B cell (primary cell): ENCODE results near the gene DENND1A. TPM values are rescaled to one million over a fixed set of nuclear protein-coding genes. Genes with fewer than 3 reads are reported as not detected.

Experiments
- ATAC-seq: fragments of 200-7000 bp; cut with Tn5 transposase; one replicate; pipeline ENCODE4 v1.10.0; 2021; ENCODE audit warnings: low read depth, mild to moderate bottlenecking, moderate number of reproducible peaks, moderate library complexity
- CTCF ChIA-PET: fragments of 350-600 bp; sonication (Branson Sonifier 250); formaldehyde crosslinking; loops from one replicate; lab custom pipeline; 2021; ENCODE audit warnings: antibody characterized with exemption, inconsistent platforms; lab: Charles Lee
- POLR2A ChIA-PET: fragments of 350-600 bp; sonication (Branson Sonifier 250); formaldehyde crosslinking; loops from one replicate; lab custom pipeline; 2021; ENCODE audit warnings: antibody characterized with exemption; lab: Charles Lee
- DNase-seq: peaks from one replicate; pipeline ENCODE4 v3.0.0; 2013
- H2AFZ ChIP-seq: 2 replicates; pipeline ENCODE4 v1.6.1; 2012; ENCODE audit warnings: mild to moderate bottlenecking, low read depth, low read length; ENCODE audit not compliant: insufficient read depth, poor library complexity, severe bottlenecking
- H3K27ac ChIP-seq, 2 donors: 1 replicate in 1 of 2; 2 replicates in 1 of 2; pipeline ENCODE4 v1.5.1; 2012 to 2013; ENCODE audit warnings: low read length in 2 of 2, mild to moderate bottlenecking in 2 of 2, moderate library complexity in 1 of 2
- H3K27me3 ChIP-seq, 4 experiments: fragments of 200-600 bp in 1 of 4; sonication (generic) in 1 of 4; replicated peaks in 1 of 4; 1 replicate in 2 of 4; 2 replicates in 2 of 4; pipeline versions ENCODE4 v1.6.1 to v1.7.0; 2013 to 2016; ENCODE audit warnings: low read length in 3 of 4, mild to moderate bottlenecking in 2 of 4, mixed read lengths in 1 of 4, moderate library complexity in 1 of 4; ENCODE audit not compliant: insufficient read depth in 4 of 4, control insufficient read depth in 3 of 4; ENCODE audit errors: control extremely low read depth in 1 of 4
- H3K36me3 ChIP-seq, 2 experiments: replicated peaks in 1 of 2; 1 replicate in 1 of 2; 2 replicates in 1 of 2; pipeline versions ENCODE4 v1.6.1 to v1.7.1; 2013; ENCODE audit warnings: low read length in 1 of 2; ENCODE audit not compliant: insufficient read depth in 2 of 2, control insufficient read depth in 1 of 2; ENCODE audit errors: control extremely low read depth in 1 of 2, extremely low read depth in 1 of 2
- H3K4me1 ChIP-seq, 2 donors: fragments of 200-600 bp in 1 of 2; sonication (generic) in 1 of 2; 1 replicate in 1 of 2; 2 replicates in 1 of 2; pipeline versions ENCODE4 v1.5.1 to v1.6.1; 2013 to 2017; ENCODE audit warnings: low read length in 2 of 2; ENCODE audit not compliant: control insufficient read depth in 2 of 2, insufficient read depth in 2 of 2
- H3K4me2 ChIP-seq: replicated peaks from 2 replicates; pipeline ENCODE3; 2012; ENCODE audit warnings: mild to moderate bottlenecking, low read depth, low read length; ENCODE audit not compliant: poor library complexity, severe bottlenecking
- H3K4me3 ChIP-seq, 5 experiments: fragments of 200-600 bp in 1 of 5; sonication (generic) in 1 of 5; 1 replicate in 3 of 5; 2 replicates in 2 of 5; pipeline versions ENCODE4 v1.5.1 to v1.7.0; 2011 to 2016; ENCODE audit warnings: low read length in 4 of 5, mild to moderate bottlenecking in 4 of 5, low read depth in 2 of 5, control low read depth in 1 of 5, moderate library complexity in 1 of 5; ENCODE audit not compliant: insufficient read depth in 1 of 5; ENCODE audit errors: control extremely low read depth in 1 of 5, extremely low read depth in 1 of 5
- H3K79me2 ChIP-seq: fragments of 200-600 bp; sonication (generic); one replicate; pipeline ENCODE4 v1.6.0; 2016; ENCODE audit warnings: low read length; ENCODE audit not compliant: control insufficient read depth, insufficient read depth
- H3K9ac ChIP-seq: fragments of 200-600 bp; sonication (generic); 2 replicates; pipeline ENCODE4 v1.6.1; 2017; ENCODE audit warnings: mild to moderate bottlenecking, low read length, moderate library complexity
- H3K9me3 ChIP-seq, 3 donors: one replicate each; pipeline versions ENCODE4 v1.6.1 to v1.7.1; 2013; ENCODE audit warnings: low read length in 2 of 3; ENCODE audit not compliant: control insufficient read depth in 2 of 3, insufficient read depth in 1 of 3; ENCODE audit errors: control extremely low read depth in 1 of 3
- H4K20me1 ChIP-seq: 2 replicates; pipeline ENCODE4 v1.6.0; 2012; ENCODE audit warnings: mild to moderate bottlenecking, low read length; ENCODE audit not compliant: insufficient read depth, control insufficient read depth, poor library complexity, severe bottlenecking
- H3K27ac Mint-ChIP-seq: one replicate; pipeline ENCODE4 v1.8.0; 2021; ENCODE audit warnings: mixed read lengths
- H3K27me3 Mint-ChIP-seq: one replicate; pipeline ENCODE4 v1.8.0; 2021; ENCODE audit warnings: mixed read lengths
- H3K4me1 Mint-ChIP-seq: one replicate; pipeline ENCODE4 v1.8.0; 2021; ENCODE audit warnings: mixed read lengths
- H3K4me3 Mint-ChIP-seq: one replicate; pipeline ENCODE4 v1.8.0; 2021; ENCODE audit warnings: mixed read lengths
- H3K9me3 Mint-ChIP-seq: one replicate; pipeline ENCODE4 v1.8.0; 2022; ENCODE audit warnings: mixed read lengths; ENCODE audit not compliant: insufficient read depth
- CTCF ChIP-seq: fragments of 200-600 bp; IDR thresholded peaks from one replicate; pipeline ENCODE4 v1.8.0; 2022; ENCODE audit warnings: antibody characterized with exemption, mild to moderate bottlenecking
- EZH2 ChIP-seq: IDR thresholded peaks from 2 replicates; pipeline ENCODE4 v1.6.1; 2012; ENCODE audit warnings: borderline replicate concordance, low read depth, mild to moderate bottlenecking, moderate library complexity, low read length; ENCODE audit not compliant: insufficient read depth, poor library complexity, severe bottlenecking
- WGBS: methylation state at CpG from one replicate; pipeline ENCODE4 v1.1.5; 2013; ENCODE audit warnings: missing lambda C conversion rate; ENCODE audit not compliant: insufficient coverage; 5-methylcytosine and 5-hydroxymethylcytosine counted together
- intact Hi-C: fragments of 100-400 bp; cut with micrococcal nuclease; formaldehyde crosslinking; loops from one replicate; pipeline ENCODE4 v1.10.0; 2022
- polyA plus RNA-seq: library from polyadenylated mRNA; depleted of rRNA; stranded (reverse); fragments of >200 nt; gene quantifications from 2 replicates; pipeline ENCODE4 v1.2.3, GENCODE V29; 2012
- total RNA-seq, 2 donors: library from RNA; stranded (reverse); fragments of 120-200 nt in 1 of 2; gene quantifications; 1 replicate in 1 of 2; 2 replicates in 1 of 2; pipeline versions ENCODE4 v1.2.3 to v1.2.4, GENCODE V29; 2013 to 2022

Gene DENND1A
- total and polyA plus RNA-seq, 2 donors (not counting 1 experiment from before 2014, with no cell fraction given): 10.8 to 26.0 TPM

- intact Hi-C loops: loop anchor here (10.0 kb wide), 1 partner anchor 1258 kb away; no protein-coding TSS in a partner anchor
- H3K9me3 ChIP-seq: no peaks in the 10 kb centered on the region
- H4K20me1 ChIP-seq: no peaks in the 10 kb centered on the region
- peaks cover 2% of the 10 kb centered on the region for H3K4me1 Mint-ChIP-seq
- no peaks in the 10 kb centered on the region for H3K9me3 Mint-ChIP-seq
- H3K4me1 ChIP-seq: no peaks in the 10 kb centered on the region
- H3K4me2 ChIP-seq: no peak overlapping the region
- ATAC-seq (no peak), DNase-seq (no peak)
- 96% methylated on average over 21 of the region's 27 CpGs for WGBS
- H3K36me3 ChIP-seq: peaks cover 0 to 5% of the 10 kb centered on the region in 2 experiments
- no peak overlapping the region for H3K27ac ChIP-seq
- no peaks in the 10 kb centered on the region for H3K27me3 ChIP-seq
- no peak overlapping the region for H2AFZ ChIP-seq
- no peak overlapping the region for H3K4me3 ChIP-seq
- H3K9ac ChIP-seq: no peak overlapping the region
- H3K27me3 Mint-ChIP-seq: no peaks in the 10 kb centered on the region
- H3K4me3 Mint-ChIP-seq: no peak overlapping the region
- no peak for TF ChIP-seq EZH2
- TF ChIP-seq CTCF: no peak
- H3K27ac Mint-ChIP-seq: no peak overlapping the region
- POLR2A ChIA-PET: no interaction called here
- no peaks in the 10 kb centered on the region for H3K79me2 ChIP-seq
- CTCF ChIA-PET: interaction anchor here (1.5 kb wide), 1 partner anchor 28 kb away, joined by 5 read pairs; no protein-coding TSS in a partner anchor
These were observed 547.0 kb downstream of the DENND1A start for GRCh38 chr9:123382653-123383511.
